ENCODE measurements around the gene TMEM208.

The TMEM208 gene

GRCh38 chr16:67235816-67236562 lies 9.1 kb downstream of the TMEM208 start:
- DNase-seq (ENCODE audit: low read depth in 1 of 2, low spot score in 1 of 2): peak in 1 of 2 donors; percentile 29

- DNase-seq (ENCODE audit: low read depth in 1 of 2, low spot score in 1 of 2): peak; percentile 61 to 65
Measured at GRCh38 chr16:67236563-67237395, 9.8 kb downstream of the TMEM208 start.

DNA sequence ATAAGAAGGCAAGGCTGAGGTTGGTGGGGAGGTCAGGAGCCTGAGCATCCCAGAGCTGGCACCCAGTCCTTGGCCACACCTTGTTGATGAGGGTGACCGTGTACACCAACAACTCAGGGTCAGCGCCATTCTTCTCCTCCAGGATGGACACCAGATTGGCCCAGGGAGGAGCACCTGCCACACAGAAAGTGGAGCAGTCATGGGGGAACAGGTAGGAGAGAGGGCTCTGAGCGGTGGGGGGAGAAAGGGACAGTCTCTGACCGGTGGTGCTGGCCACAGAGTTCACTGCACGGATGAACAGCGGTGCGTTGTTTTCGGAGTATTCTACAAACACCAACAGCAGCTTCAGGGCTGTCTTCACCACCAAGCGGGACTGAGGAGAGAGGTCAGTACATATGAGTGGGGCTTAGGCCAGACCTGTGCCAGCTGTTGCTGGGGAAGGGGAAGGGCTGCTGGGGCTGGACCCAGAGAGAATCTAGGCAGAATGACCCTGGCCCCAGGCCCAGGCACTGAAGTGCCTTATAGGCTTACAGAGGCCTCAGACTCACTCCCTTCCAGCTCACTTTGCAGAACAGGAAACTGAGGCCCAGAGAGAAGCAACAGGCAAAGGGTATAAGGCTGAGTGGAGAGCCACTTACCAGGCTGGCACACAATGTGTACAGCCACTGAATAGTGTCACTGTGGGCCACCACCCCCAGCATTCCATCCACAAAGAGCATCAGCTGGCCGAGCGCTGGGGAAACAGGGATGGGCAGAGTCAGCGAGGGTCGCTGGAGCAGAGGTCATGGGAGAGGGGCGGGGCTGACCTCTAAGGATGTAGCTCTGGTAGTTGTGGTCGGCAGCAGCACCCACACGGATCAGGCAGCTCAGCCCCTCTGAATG lies 10.7 kb downstream of the TMEM208 start:
- DNase-seq (ENCODE audit: low read depth in 1 of 2, low spot score in 1 of 2): no peak

- no peak for DNase-seq (ENCODE audit: low read depth in 1 of 2, low spot score in 1 of 2)
Measured at GRCh38 chr16:67238278-67238575, 11.3 kb downstream of the TMEM208 start.

GRCh38 chr16:67238806-67239470 lies 12.0 kb downstream of the TMEM208 start:
- DNase-seq (ENCODE audit: low read depth in 1 of 2, low spot score in 1 of 2): no peak

DNA sequence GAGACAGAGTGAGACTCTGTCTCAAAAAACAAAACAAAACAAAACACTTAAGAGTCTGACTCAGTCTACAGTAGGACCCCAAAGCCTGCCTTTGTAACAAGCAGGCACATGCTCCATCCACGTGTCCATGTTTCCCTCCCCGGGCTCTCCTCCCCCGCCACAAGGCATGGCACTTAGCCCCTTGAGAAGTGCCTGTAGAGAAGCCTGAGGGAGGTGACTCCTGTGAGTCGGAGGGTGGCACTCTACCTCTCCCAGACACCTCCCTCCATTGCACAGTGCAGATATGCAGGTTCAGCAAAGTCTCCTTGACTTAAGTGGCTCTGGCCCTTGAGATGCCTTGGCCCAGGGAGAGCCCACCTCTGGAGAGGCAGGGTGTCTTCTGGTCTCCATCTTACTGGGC lies 13.6 kb downstream of the TMEM208 start:
- DNase-seq (ENCODE audit: low read depth in 1 of 2, low spot score in 1 of 2): no peak

DNA sequence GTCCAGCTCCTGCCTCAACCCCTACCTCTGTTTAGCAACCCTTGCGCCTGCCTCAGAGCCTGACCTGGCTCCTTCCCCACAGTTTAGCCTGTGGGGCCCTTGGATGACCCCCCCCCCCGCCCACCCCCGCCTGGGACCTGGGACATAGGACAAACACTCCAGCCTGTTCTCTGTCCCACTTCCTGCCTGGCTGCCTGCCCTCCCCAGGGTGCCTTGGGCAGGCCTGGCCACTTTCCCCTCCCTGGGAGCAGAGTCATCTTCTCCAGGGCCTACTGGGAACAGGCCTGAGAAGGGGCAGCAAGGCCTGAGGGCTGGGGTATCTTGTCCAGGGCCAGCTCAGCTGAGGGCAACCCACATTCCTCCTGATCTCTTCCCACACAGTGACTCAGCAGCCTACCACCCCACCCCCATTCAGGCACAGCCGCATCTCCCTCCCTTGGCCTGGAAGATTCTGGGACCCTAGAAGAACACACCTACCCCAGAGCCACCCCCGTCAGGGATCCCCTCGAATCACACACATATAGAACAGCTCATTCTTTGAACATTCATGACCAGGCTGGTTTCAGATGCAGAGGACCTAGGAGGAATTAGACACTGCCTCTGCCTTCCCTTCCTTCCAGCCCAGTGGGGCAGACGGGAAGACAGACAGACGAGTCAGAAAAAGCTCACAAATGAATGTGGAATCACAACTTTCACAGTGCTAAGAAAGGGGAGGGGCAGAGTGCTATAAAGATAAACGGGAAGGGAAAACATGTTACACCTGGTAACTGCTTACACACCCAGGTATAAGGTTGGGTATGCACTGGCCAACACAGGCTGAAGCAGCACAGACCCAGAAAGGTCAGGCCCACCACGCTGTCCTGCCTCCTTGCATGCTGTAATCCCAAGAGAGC lies 14.3 kb downstream of the TMEM208 start:
- DNase-seq (ENCODE audit: low read depth in 1 of 2, low spot score in 1 of 2): no peak

DNA sequence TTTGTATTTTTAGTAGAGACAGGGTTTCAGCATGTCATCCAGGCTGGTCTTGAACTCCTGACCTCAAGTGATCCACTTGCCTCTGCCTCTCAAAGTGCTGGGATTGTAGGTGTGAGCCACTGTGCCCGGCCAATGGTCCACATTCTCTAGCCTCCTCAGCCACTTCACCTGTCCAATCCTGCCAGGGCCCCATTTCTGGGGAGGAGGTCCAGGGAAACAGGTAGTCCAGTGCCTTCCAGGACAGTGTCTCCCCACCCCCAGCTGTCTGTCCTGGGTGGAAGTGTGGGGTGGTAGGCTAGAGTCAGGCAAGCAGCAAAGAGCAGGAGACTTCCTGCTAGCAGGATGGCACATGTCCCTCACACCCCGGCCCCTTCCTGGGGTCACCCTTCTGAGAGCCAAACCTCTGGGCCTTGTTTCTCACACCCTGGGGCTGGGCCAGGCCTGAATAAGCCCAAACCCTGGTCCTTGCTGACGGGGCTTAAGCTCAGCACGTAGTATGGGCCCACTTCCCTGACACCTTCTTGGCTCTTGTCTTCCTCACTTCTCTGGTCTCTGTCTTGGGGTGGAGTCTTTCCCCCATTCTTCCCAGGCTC lies 15.3 kb downstream of the TMEM208 start:
- no peak for DNase-seq (ENCODE audit: low read depth in 1 of 2, low spot score in 1 of 2)

- DNase-seq (ENCODE audit: low read depth in 1 of 2, low spot score in 1 of 2): no peak
Measured at GRCh38 chr16:67243481-67243880, 16.6 kb downstream of the TMEM208 start.

GRCh38 chr16:67244387-67245185 lies 17.7 kb downstream of the TMEM208 start:
- peak; percentile 48 to 57 for DNase-seq (ENCODE audit: low read depth in 1 of 2, low spot score in 1 of 2)

DNA sequence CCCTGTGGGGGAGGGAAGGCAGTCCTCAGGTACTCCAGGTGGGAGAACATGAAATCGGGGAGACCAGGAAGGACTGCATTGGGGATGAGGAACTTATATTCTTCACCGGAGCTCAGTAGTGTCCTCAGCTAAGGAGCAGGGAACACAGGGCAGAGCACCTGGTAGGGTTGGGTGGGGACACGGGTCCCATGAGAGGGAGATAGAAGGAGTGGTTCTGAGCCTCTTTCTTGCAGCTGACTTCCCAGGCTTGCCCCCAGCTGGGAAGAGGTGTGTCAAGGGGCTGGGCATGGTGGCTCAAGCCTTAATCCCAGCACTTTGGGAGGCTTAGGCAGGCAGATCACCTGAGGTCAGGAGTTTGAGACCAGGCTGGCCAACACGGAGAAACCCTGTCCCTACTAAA lies 18.3 kb downstream of the TMEM208 start:
- no peak for DNase-seq (ENCODE audit: low read depth in 1 of 2, low spot score in 1 of 2)

GRCh38 chr16:67245674-67246080 lies 18.7 kb downstream of the TMEM208 start:
- no peak for DNase-seq (ENCODE audit: low read depth in 1 of 2, low spot score in 1 of 2)

GRCh38 chr16:67246081-67246755 lies 19.3 kb downstream of the TMEM208 start:
- no peak for DNase-seq (ENCODE audit: low read depth in 1 of 2, low spot score in 1 of 2)

- DNase-seq (ENCODE audit: low read depth in 1 of 2, low spot score in 1 of 2): no peak
Measured at GRCh38 chr16:67246756-67247191, 19.8 kb downstream of the TMEM208 start.

- peak; percentile 93 to 96 for DNase-seq (ENCODE audit: low read depth in 1 of 2, low spot score in 1 of 2)
Measured at GRCh38 chr16:67247192-67248072, 20.5 kb downstream of the TMEM208 start, which contains the start of gene FHOD1. Gene FHOD1 (minus strand): TSS chr16:67247481. CDS start chr16:67247410, 71 bp downstream.

DNA sequence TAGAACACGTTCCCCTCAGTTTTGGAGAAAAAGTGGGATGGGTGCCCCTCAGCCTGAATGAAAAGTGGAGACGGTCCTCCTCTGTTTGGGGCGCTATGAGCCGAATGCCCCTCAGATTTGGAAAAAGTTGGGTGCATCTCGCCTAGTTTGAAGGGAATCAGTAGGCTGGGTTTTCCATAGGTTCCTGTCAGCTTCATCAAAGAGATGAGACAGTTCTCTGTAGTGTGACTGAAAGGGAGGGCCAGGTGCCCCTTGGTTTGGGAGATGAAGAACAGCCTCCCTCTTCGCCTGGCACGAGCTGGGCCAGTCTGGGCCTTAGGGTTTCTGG lies 21.1 kb downstream of the TMEM208 start:
- no peak for DNase-seq (ENCODE audit: low read depth in 1 of 2, low spot score in 1 of 2)
